ENCODE measurements around the gene CTBP2. TPM values are rescaled to one million over a fixed set of nuclear protein-coding genes. Genes with fewer than 3 reads are reported as not detected.

CTBP2 gene
- polyA plus RNA-seq, 1 donor (not counting 4 experiments of a cell fraction or from before 2014, with no cell fraction given) = 76.0 TPM

DNA sequence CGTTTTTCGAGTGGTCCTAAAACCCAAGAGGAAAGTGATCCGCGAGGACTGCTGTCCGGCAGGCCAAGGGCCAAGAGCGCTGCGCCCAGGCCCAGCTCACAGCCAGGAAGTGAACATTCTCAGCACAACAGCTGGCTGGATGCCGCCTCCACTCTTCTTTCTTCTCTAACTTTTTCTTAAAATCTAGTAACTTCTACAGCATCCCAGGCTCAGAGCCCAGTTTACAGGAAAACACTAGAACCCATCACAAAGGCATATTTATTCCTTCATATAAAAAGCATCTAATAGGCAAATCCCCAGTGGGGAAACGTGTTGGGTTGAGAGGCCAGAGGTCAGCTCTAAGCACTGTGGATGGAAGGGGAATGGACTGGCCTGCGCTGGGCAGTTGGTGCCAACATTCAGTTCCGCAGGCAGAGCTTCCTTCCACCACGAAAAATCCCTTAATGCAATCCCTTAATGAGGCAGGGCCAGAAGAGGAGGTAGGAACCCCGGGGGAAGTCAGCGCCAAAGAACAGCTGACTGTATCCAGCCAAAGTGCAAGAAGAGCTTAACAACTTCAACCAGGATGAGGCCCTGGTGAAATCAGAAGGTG lies 143.7 kb downstream of the CTBP2 start:
- dilution Hi-C loops (cut with MboI; ENCODE audit: extremely low pct_ligation_motif_present, low sequenced_read_pairs) = no loop called here

DNA sequence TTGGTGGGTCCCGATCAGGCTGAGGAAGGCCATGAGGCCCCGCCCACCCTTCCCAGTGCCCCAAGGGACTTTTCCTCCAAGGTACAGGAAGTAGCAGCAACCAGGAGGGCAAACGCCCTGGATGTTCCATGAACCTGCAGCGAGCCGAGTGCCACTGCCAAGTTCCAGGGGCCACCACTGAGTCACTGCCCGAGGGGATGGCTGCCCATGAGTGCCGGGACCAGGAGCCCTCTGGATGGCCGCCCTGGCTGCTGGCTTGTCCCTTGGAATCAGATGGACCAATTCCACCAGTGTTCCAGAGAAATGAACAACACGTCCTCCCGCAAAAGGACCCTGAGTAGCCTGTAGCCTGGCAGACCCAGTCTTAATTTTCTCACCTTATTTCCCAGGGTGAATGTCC lies 144.2 kb downstream of the CTBP2 start:
- no peaks in the 10 kb centered on the region for H3K9me1 ChIP-seq (ENCODE audit: control insufficient read depth, extremely low read depth, insufficient read depth, low read length)
- no peak overlapping the region for H3K4me2 ChIP-seq (ENCODE audit: control insufficient read depth, extremely low read depth, insufficient read depth, low read depth, low read length)
- FAIRE-seq = no peak
- H3K36me3 ChIP-seq (ENCODE audit: control insufficient read depth in 2 of 2, extremely low read depth in 1 of 2, insufficient read depth in 2 of 2, low read length in 2 of 2) = peaks cover 23% of the 10 kb centered on the region in 2 experiments
- DNase-seq (ENCODE audit: low read depth, low spot score) = no peak
- H3K79me2 ChIP-seq (ENCODE audit: control insufficient read depth, insufficient read depth, low read length) = peaks cover 86% of the 10 kb centered on the region
- no peak overlapping the region for H3K27ac ChIP-seq (ENCODE audit: control insufficient read depth, insufficient read depth, low read length)
- H3K27me3 ChIP-seq (ENCODE audit: control insufficient read depth, extremely low read depth, insufficient read depth, low read length) = no peaks in the 10 kb centered on the region
- H3K9me3 ChIP-seq (ENCODE audit: control insufficient read depth, low read depth, low read length) = no peaks in the 10 kb centered on the region
- peaks cover 13% of the 10 kb centered on the region for H3K4me1 ChIP-seq (ENCODE audit: control insufficient read depth, extremely low read depth, insufficient read depth, low read length)
- no peak overlapping the region for H3K9ac ChIP-seq (ENCODE audit: control insufficient read depth, extremely low read depth, insufficient read depth, low read length)
- H2AFZ ChIP-seq (ENCODE audit: control insufficient read depth, low read length) = no peak overlapping the region
- no peak overlapping the region for H3K4me3 ChIP-seq (ENCODE audit: control insufficient read depth in 2 of 3, extremely low read depth in 1 of 3, insufficient read depth in 2 of 3, low read depth in 1 of 3, low read length in 3 of 3)
- dilution Hi-C loops (cut with MboI; ENCODE audit: extremely low pct_ligation_motif_present, low sequenced_read_pairs) = no loop called here
- peaks cover 19% of the 10 kb centered on the region for H4K20me1 ChIP-seq (ENCODE audit: control insufficient read depth, extremely low read depth, insufficient read depth, low read length)
- TF ChIP-seq EZH2 (IDR thresholded peaks at IDR 0.05; ENCODE audit: low read length) = no peak
- TF ChIP-seq, protein P1, sequence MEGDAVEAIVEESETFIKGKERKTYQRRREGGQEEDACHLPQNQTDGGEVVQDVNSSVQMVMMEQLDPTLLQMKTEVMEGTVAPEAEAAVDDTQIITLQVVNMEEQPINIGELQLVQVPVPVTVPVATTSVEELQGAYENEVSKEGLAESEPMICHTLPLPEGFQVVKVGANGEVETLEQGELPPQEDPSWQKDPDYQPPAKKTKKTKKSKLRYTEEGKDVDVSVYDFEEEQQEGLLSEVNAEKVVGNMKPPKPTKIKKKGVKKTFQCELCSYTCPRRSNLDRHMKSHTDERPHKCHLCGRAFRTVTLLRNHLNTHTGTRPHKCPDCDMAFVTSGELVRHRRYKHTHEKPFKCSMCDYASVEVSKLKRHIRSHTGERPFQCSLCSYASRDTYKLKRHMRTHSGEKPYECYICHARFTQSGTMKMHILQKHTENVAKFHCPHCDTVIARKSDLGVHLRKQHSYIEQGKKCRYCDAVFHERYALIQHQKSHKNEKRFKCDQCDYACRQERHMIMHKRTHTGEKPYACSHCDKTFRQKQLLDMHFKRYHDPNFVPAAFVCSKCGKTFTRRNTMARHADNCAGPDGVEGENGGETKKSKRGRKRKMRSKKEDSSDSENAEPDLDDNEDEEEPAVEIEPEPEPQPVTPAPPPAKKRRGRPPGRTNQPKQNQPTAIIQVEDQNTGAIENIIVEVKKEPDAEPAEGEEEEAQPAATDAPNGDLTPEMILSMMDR (optimal IDR thresholded peaks at IDR 0.05 in 1 of 3, IDR thresholded peaks at IDR 0.05 in 1 of 3, conservative IDR thresholded peaks at IDR 0.05 in 1 of 3; ENCODE audit: extremely low read depth in 1 of 3, insufficient read depth in 2 of 3, low read length in 3 of 3) = no peak

More for the DNA sequence above, 143.7 kb downstream of the CTBP2 start:
- peaks cover 20 to 24% of the 10 kb centered on the region in 2 experiments for H3K36me3 ChIP-seq (ENCODE audit: control insufficient read depth in 2 of 2, extremely low read depth in 1 of 2, insufficient read depth in 2 of 2, low read length in 2 of 2)
- FAIRE-seq (no peak), DNase-seq (ENCODE audit: low read depth, low spot score) (no peak)
- H3K4me3 ChIP-seq (ENCODE audit: control insufficient read depth in 2 of 3, extremely low read depth in 1 of 3, insufficient read depth in 2 of 3, low read depth in 1 of 3, low read length in 3 of 3) = no peak overlapping the region
- no peaks in the 10 kb centered on the region for H3K9me1 ChIP-seq (ENCODE audit: control insufficient read depth, extremely low read depth, insufficient read depth, low read length)
- H3K4me2 ChIP-seq (ENCODE audit: control insufficient read depth, extremely low read depth, insufficient read depth, low read depth, low read length) = no peak overlapping the region
- TF ChIP-seq, protein P1 (optimal IDR thresholded peaks at IDR 0.05 in 1 of 3, IDR thresholded peaks at IDR 0.05 in 1 of 3, conservative IDR thresholded peaks at IDR 0.05 in 1 of 3; ENCODE audit: extremely low read depth in 1 of 3, insufficient read depth in 2 of 3, low read length in 3 of 3) = no peak
- TF ChIP-seq EZH2 (IDR thresholded peaks at IDR 0.05; ENCODE audit: low read length) = no peak
- no peak overlapping the region for H3K9ac ChIP-seq (ENCODE audit: control insufficient read depth, extremely low read depth, insufficient read depth, low read length)
- peaks cover 17% of the 10 kb centered on the region for H4K20me1 ChIP-seq (ENCODE audit: control insufficient read depth, extremely low read depth, insufficient read depth, low read length)
- no peaks in the 10 kb centered on the region for H3K27me3 ChIP-seq (ENCODE audit: control insufficient read depth, extremely low read depth, insufficient read depth, low read length)
- peaks cover 88% of the 10 kb centered on the region for H3K79me2 ChIP-seq (ENCODE audit: control insufficient read depth, insufficient read depth, low read length)
- H3K9me3 ChIP-seq (ENCODE audit: control insufficient read depth, low read depth, low read length) = no peaks in the 10 kb centered on the region
- H2AFZ ChIP-seq (ENCODE audit: control insufficient read depth, low read length) = no peak overlapping the region
- H3K4me1 ChIP-seq (ENCODE audit: control insufficient read depth, extremely low read depth, insufficient read depth, low read length) = peaks cover 8% of the 10 kb centered on the region
- no peak overlapping the region for H3K27ac ChIP-seq (ENCODE audit: control insufficient read depth, insufficient read depth, low read length)

All from keratinocyte (primary cell).